DND-41 (cell line): ENCODE results near the gene C11orf52.
"Not testable (repeated sequence)": the region's sequence is repeated elsewhere in the genome, so short reads cannot be mapped to it uniquely, and the experiment has no call there.

Experiments
- ATAC-seq: fragments of 200-7000 bp; cut with Tn5 transposase; 3 replicates; pipeline ENCODE4 v1.9.1; 2021; ENCODE audit warnings: low read depth; ENCODE audit not compliant: insufficient read depth
- DNase-seq: peaks from one replicate; pipeline ENCODE4 v3.0.0-alpha.2; 2020
- H2AFZ ChIP-seq: 2 replicates; pipeline ENCODE4 v1.6.0; 2012; ENCODE audit warnings: low read depth, low read length
- H3K27ac ChIP-seq: 2 replicates; pipeline ENCODE4 v1.5.1; 2012; ENCODE audit warnings: low read length, inconsistent platforms
- H3K27me3 ChIP-seq: fragments of 200-600 bp; sonication (generic); 2 replicates; pipeline ENCODE4 v1.6.0; 2012; ENCODE audit warnings: low read length, mild to moderate bottlenecking, inconsistent platforms; ENCODE audit not compliant: insufficient read depth, poor library complexity
- H3K36me3 ChIP-seq: 2 replicates; pipeline ENCODE4 v1.5.1; 2012; ENCODE audit warnings: low read length, inconsistent platforms; ENCODE audit not compliant: insufficient read depth
- H3K4me1 ChIP-seq: 2 replicates; pipeline ENCODE4 v1.5.1; 2012; ENCODE audit warnings: mild to moderate bottlenecking, low read length; ENCODE audit not compliant: insufficient read depth
- H3K4me2 ChIP-seq: 2 replicates; pipeline ENCODE4 v1.6.0; 2012; ENCODE audit warnings: mild to moderate bottlenecking, moderate library complexity, low read length, inconsistent platforms; ENCODE audit not compliant: insufficient read depth
- H3K4me3 ChIP-seq, 2 experiments: fragments of 200-600 bp in 1 of 2; shearing (Covaris generic) in 1 of 2; 2 replicates each; pipeline ENCODE4 v1.5.1; 2012 to 2016; ENCODE audit warnings: inconsistent platforms in 2 of 2, low read length in 2 of 2, mild to moderate bottlenecking in 2 of 2, low read depth in 1 of 2, moderate library complexity in 1 of 2
- H3K79me2 ChIP-seq: 2 replicates; pipeline ENCODE4 v1.6.0; 2012; ENCODE audit warnings: low read length, inconsistent platforms; ENCODE audit not compliant: insufficient read depth
- H3K9ac ChIP-seq: 2 replicates; pipeline ENCODE4 v1.6.0; 2012; ENCODE audit warnings: low read depth, mild to moderate bottlenecking, inconsistent platforms, low read length, moderate library complexity
- H3K9me3 ChIP-seq: 2 replicates; pipeline ENCODE4 v1.5.1; 2012; ENCODE audit warnings: low read length, moderate library complexity, mild to moderate bottlenecking, inconsistent platforms; ENCODE audit not compliant: insufficient read depth, severe bottlenecking
- H4K20me1 ChIP-seq: 2 replicates; pipeline ENCODE4 v1.6.0; 2012; ENCODE audit warnings: low read length; ENCODE audit not compliant: insufficient read depth
- CTCF ChIP-seq: IDR thresholded peaks from 2 replicates; pipeline ENCODE4 v1.5.1; 2012; ENCODE audit warnings: borderline replicate concordance, low read length, moderate library complexity, mild to moderate bottlenecking; ENCODE audit not compliant: poor library complexity, severe bottlenecking; ENCODE audit errors: extremely low read depth
- EZH2 ChIP-seq: IDR thresholded peaks from 3 replicates; pipeline ENCODE4 v1.6.1; 2012; ENCODE audit warnings: borderline replicate concordance, low read depth, mild to moderate bottlenecking, moderate library complexity, low read length, inconsistent platforms; ENCODE audit not compliant: severe bottlenecking

The C11orf52 gene

GRCh38 chr11:111930472-111930871 lies 11.8 kb downstream of the C11orf52 start:
- H2AFZ ChIP-seq = no peak overlapping the region
- no peaks in the 10 kb centered on the region for H3K27me3 ChIP-seq
- H3K4me2 ChIP-seq = no peak overlapping the region
- ATAC-seq (no peak), DNase-seq (no peak)
- H3K4me3 ChIP-seq = no peak overlapping the region
- no peaks in the 10 kb centered on the region for H3K9me3 ChIP-seq
- H3K4me1 ChIP-seq = peaks cover 29% of the 10 kb centered on the region
- no peaks in the 10 kb centered on the region for H3K36me3 ChIP-seq
- no peaks in the 10 kb centered on the region for H4K20me1 ChIP-seq
- no peak for TF ChIP-seq EZH2
- TF ChIP-seq CTCF = no peak
- no peak overlapping the region for H3K27ac ChIP-seq
- no peaks in the 10 kb centered on the region for H3K79me2 ChIP-seq
- H3K9ac ChIP-seq = no peak overlapping the region

- no peak overlapping the region for H3K4me3 ChIP-seq
- no peak overlapping the region for H2AFZ ChIP-seq
- no peak for ATAC-seq
- peaks cover 34% of the 10 kb centered on the region for H3K4me1 ChIP-seq
- H3K9me3 ChIP-seq = no peaks in the 10 kb centered on the region
- TF ChIP-seq CTCF = no peak
- no peak for TF ChIP-seq EZH2
- H3K27ac ChIP-seq = no peak overlapping the region
- no peak overlapping the region for H3K4me2 ChIP-seq
- no peak overlapping the region for H3K9ac ChIP-seq
- H3K79me2 ChIP-seq = no peaks in the 10 kb centered on the region
- DNase-seq = no peak
- no peaks in the 10 kb centered on the region for H3K36me3 ChIP-seq
- H4K20me1 ChIP-seq = no peaks in the 10 kb centered on the region
- no peaks in the 10 kb centered on the region for H3K27me3 ChIP-seq
These were observed 13.9 kb downstream of the C11orf52 start for GRCh38 chr11:111932611-111932950.

GRCh38 chr11:111933176-111933575 lies 14.5 kb downstream of the C11orf52 start:
- not testable (repeated sequence) for H4K20me1 ChIP-seq, H3K27me3 ChIP-seq, H3K36me3 ChIP-seq, DNase-seq, H3K79me2 ChIP-seq, ATAC-seq, H2AFZ ChIP-seq, H3K4me3 ChIP-seq, H3K9me3 ChIP-seq, H3K9ac ChIP-seq, H3K4me2 ChIP-seq, H3K27ac ChIP-seq
- H3K4me1 ChIP-seq = peaks cover 35% of the 10 kb centered on the region

GRCh38 chr11:111933872-111934271 lies 15.2 kb downstream of the C11orf52 start:
- DNase-seq (no peak), ATAC-seq (no peak)
- no peaks in the 10 kb centered on the region for H3K36me3 ChIP-seq
- TF ChIP-seq CTCF (no peak), EZH2 (no peak)
- H3K9ac ChIP-seq = no peak overlapping the region
- no peak overlapping the region for H3K27ac ChIP-seq
- H2AFZ ChIP-seq = no peak overlapping the region
- H3K4me3 ChIP-seq = no peak overlapping the region
- H3K4me1 ChIP-seq = peaks cover 35% of the 10 kb centered on the region
- no peaks in the 10 kb centered on the region for H4K20me1 ChIP-seq
- no peak overlapping the region for H3K4me2 ChIP-seq
- H3K9me3 ChIP-seq = no peaks in the 10 kb centered on the region
- H3K27me3 ChIP-seq = no peaks in the 10 kb centered on the region
- no peaks in the 10 kb centered on the region for H3K79me2 ChIP-seq
